NCI-H2081 (cell line): ENCODE results near the gene CCBE1.
"Not testable (repeated sequence)": the region's sequence is repeated elsewhere in the genome, so short reads cannot be mapped to it uniquely, and the experiment has no call there.

Source experiments
- DNase-seq, 2 experiments: peaks; one replicate each; lab custom pipeline; 2025; lab: John Stamatoyannopoulos, UW

The CCBE1 gene

DNA sequence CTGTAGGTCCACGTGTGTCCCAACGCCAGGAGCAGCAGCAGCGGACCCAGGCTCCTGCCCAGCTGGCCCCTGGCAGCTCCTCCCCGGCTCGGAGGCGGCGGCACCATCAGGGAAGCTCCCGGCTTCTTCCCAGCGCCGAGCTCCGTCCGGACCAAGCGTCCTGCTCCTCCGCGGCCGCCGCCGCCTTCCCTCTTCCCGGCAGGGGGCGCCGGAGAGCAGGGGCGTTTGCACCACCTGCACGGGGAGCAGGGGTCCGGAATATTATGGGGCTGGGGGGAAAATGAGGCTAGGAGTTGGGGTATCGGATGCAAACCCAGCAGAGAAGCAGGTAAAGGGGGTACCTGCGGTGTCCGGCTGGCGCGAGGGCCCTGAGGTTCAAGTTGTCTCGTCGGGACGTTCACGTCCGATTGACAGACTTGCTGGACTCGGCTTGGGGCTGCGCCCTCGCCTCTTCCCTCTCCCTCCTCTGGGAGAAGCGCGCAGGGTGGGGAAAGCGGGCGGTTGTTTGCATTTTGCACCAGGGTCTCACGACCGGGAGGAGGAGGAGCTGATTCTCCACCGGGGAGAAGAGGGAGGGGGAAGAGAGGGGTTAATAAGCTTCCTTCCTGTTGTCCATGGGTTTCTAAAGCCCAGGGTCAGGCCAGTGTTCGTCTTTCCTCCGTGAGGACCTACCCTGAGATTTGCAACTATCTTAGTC, at the start of gene CCBE1:
Gene CCBE1, minus strand, starts transcription at position 188 of the 697 bp plus-strand sequence.
- DNase-seq: peak; percentile 43 to 57

DNA sequence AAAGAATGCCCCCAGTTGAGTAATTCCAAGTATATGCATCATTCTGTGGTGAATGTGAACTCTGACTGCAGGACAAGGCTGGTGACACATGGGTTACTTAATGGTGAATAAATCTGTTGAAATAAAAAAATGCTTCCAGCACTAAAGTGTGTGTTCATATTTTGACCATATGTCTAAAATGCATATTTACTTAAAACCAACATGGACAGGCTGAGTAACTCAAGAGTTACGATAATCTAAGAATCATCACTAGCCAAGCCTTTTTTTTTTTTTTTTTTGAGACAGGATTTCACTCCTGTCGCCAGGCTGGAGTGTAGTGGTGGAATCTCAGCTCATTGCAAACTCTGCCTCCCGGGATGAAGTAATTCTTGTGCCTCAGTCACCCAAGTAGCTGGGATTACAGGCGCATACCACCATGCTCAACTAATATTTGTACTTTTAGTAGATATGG, 47.1 kb upstream of the CCBE1 start:
- DNase-seq: no peak

DNA sequence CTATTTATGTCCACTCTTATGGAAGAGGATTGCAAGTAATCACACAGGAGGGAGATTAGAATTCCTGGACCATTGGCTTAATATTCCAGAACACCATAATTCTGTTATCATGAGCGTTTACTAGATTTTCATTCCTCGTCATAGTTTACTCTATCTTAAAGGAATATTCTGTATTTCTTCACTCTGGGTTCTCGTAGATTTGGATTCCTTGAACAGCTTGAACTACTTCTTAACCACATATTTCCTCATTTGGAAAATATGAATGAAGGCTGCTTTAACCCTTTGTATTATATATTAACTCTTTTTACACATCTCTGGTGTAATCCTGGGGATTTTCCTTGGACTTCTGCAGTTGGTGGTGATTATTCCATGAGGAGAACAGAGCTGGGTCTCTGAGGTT, 46.3 kb upstream of the CCBE1 start:
- DNase-seq: no peak

DNA sequence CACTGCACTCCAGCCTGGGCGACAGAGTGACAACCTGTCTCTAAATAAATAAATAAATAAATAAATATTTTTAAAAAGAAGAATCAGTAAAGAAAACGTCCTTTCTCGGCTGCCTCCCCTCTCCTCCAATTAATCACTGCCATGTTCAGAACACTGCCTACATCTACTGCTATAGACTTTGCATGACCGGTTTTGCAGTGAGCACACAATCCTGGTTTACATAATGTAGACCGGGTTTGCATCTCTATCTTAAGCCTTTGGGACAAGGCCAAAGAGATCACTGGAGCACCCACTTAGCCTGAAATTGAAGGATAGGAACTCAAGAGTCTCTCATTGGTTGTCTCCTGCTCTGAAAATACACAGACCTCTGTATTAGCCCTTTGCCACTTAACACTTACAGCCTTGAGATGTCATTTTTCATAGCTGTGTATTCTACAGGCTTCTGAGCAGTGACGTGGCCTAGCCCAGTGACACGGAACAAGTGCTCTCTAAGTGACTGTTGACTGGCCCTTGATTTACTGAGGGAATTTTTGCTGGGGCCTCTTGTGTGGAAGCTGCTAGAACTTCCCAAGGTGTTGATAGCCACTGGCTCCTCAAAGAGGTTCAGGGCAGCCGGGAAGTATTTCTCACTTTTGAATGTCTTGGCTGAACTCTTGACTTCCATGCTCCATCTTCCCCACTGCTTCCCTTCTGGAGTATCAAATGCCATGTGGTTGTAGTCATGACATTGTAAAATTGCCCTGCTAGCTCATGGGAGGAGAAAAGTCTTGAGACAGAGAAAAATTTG, 45.3 kb upstream of the CCBE1 start:
- DNase-seq: no peak

DNA sequence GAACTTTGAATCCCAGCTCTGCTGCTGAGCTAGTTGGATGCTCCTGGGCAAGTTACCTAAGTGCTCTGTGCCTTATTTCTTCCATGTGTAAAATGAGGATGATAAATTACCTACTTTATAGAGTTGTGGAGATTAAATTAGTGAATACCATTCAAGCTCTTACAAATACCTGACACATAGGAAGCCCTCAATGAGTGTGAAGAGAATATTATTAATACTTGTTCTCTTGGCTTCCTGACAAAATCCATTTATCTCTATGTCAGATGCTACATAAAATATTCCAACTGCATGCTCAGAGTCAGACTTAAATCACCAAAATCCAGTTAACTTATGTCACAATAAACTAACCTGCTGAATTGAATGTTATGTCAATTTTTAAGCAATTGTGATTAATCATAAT, 42.9 kb upstream of the CCBE1 start:
- DNase-seq: no peak

DNA sequence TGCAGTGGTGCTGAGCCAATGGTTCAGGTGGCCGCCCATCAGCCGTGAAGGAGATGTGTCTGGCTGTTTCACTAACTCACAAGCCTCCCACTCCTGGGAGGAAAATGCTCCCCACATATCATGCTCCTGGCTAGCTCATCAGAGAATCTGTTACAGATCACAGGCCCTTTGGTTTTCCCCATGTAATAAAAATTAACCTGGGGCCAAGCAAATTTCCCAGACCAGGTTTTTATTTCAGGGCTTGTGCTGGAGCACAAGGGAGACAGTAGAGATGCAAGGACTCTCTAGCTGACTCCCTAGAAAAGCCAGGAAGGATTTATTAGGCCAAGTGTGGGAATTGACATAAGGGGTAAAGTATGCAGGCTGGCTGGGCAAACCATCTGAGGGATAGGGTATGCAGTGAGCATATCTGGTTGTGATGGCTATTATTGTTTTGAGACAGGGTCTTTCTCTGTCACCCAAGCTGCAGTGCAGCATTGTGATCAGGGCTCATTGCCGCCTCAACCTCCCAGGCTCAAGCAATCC, 40.6 kb upstream of the CCBE1 start:
- no peak for DNase-seq

DNA sequence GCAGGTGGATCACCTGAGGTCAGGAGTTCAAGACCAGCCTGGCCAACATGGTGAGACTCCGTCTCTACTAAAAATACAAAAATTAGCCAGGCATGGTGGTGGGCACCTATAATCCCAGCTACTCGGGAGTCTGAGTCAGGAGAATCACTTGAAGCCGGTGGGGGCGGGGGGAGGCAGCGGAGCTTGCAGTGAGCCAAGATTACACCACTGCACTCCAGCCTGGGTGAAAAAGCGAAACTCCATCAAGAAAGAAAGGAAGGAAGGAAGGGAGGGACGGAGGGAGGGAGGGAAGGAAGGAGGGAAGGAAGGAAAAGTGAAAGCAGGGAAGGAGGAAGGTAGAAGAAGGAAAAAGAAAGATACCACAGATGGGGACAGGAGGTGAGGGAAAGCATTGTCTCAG, 40.1 kb upstream of the CCBE1 start:
- not testable (repeated sequence) for DNase-seq

DNA sequence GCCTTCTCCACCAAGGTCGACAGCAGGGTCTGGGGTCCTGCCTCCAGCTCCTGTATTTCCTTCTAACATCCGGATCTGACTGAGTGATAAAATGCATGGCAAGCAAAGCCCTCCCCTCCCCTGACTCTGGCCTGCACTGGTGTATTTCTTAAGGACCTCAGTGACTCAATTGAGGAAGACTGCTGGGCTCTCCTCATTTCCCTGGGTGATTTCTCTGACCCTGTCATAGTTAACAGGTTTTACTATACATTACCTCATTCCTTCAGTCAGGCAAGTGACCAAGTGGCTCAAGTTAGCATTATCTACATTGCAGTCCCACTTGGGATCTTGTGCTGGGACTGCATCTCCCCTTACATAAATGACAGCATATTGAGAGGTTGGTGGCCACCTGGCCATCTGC, 38.8 kb upstream of the CCBE1 start:
- no peak for DNase-seq

DNA sequence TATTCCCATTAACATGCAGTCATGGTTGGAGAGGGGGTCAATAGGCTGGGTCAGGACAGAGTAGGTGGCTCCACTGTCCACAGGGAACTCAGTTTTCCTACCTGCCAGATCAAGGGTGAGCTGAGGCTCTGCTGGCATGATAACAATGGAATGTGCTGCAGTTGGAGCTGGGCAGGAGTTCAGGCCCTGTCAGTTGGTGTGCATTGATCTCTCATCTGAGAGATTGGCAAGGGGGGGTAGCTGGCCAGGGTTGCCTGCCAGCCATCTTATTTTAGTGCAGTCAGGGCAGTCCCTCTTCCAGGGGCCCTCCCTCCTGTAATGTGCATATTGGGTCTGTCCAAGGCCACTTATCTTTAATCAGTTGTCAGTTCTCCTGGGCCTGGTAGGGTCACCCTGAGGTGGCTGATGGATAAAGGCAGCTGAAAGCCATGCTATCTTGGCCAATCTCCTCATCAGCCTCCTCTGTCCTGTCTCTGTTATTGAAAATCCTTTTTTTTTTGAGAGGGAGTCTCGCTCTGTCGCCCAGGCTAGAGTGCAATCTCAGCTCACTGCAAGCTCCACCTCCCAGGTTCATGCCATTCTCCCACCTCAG, 38.1 kb upstream of the CCBE1 start:
- DNase-seq: no peak

DNA sequence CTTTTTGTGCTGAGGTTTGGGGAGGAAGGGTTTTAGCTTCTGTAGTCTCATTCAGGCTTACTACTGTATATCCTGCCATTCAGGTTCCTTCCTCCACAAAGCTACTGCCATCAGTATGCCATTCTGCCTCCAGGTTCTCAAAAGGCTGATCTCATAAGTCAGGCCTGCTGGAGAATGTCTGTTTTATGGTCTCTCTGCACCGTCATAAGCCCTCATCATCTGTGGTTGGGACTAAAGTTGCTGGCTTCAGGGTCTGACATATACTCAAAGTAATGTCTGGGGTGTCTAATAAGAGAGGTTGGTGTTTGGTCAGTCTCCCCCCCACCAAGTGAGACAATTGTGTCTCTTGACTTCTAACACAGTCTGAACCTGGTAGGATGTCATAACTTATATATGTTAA, 36.2 kb upstream of the CCBE1 start:
- no peak for DNase-seq

DNA sequence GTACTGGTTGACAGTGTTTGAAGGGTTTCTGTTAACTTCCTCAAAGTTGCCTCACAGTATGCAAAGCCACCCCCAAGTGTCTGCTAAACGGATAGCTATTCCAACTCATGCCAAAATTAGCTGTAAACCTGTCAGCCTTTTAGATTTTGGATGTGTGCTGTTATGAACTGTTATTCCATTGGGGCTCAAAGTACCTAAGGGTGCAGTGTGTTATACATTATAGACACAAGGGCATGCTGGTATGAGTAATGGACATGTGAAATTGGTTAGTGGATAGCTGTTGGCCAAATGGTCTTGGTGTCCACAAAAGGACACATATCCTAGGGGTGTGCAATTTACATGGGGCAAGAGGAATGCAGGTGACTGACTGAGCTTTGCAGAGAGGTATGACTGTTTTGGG, 33.7 kb upstream of the CCBE1 start:
- no peak for DNase-seq

DNA sequence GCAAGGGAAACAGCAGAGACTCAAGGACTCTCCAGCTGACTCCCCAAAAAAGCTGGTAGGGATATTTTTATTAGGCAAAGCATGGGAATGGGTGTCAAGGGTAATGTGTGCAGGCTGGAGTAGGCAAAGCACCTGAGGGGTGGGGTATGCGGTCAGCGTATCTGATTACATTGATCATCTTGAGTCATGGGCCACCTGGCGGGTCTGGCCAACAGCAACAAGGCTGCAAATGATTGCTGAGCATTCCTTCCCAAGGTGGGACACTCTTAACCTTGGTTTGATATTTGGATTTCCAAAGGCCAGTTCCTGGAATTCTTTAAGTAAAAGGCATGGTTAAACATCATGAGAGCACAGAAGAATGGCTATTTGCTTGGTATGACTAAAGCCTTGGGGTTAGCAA, 32.6 kb upstream of the CCBE1 start:
- DNase-seq: no peak

DNA sequence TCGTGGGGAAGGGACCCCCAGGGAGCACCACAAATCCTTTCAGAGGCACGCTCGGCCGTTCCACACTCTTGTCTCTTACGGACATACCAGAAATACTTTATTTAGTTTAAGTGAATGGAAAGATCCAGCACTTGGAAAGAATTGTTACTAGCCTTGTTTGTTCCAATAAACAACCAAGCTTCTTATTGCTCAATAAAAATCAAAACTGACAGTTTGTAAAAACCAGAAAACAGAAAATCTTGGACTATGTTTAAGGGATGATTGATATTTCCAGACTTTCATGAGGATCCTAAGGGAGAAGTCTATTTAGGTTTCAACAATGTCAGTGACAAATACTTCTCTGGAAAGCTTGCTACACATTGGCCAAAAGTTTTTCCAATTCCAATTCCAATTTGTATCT, 31.6 kb upstream of the CCBE1 start:
- DNase-seq: no peak

DNA sequence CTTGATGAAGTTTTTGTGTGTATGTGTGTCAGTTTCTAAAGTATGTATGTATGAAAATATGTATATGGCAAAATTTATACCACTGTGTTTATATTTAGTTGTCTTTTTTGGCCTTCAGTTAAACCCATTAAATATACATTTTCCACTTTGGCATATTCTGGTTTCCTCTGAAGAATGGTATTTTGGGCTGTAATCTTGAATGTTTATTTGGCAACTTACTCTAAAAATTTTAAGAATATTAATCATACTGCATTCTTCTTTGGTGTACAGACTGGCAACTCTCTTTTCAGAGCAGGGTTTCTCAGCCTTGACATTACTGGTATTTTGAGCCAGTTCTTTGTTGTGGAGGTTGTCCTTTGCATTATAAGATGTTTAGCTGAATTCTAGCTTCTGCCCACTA, 27.9 kb upstream of the CCBE1 start:
- no peak for DNase-seq

DNA sequence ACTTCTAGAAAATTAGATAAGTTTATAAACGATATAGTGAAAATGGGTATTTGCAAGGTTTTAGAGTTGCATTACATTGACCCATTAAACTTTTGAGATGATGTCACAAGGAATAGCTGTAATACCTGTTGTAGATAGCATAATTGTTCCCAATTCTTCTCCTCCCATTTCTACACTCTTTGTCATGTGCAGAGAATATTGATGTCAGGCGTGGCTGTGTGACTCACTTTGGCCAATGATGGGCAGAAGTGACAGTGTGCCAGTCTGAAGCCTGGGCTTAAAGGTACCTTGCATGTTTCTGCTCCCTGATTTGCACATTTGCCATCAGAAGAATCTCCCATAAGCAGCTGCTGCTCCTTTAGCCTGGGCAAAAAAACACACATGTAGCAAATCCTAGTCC, 26.9 kb upstream of the CCBE1 start:
- no peak for DNase-seq

DNA sequence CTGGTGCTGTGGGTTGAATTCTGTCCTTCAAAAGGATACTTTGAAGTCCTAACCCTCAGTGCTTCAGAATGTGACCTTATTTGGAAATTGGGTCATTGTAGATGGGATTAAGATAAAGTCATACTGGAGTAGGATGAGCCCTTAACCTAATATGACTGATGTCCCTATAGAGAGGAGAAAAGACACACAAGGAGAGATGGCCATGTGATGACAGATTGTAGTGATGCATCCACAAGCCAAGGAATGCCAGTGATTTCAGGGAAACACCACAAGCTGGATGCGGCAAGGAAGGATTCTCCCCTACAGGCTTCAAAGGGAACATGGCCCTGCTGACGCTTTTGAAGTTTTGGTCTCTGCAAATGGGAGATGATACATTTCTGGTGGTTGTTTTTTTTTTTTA, 24.7 kb upstream of the CCBE1 start:
- DNase-seq: no peak

DNA sequence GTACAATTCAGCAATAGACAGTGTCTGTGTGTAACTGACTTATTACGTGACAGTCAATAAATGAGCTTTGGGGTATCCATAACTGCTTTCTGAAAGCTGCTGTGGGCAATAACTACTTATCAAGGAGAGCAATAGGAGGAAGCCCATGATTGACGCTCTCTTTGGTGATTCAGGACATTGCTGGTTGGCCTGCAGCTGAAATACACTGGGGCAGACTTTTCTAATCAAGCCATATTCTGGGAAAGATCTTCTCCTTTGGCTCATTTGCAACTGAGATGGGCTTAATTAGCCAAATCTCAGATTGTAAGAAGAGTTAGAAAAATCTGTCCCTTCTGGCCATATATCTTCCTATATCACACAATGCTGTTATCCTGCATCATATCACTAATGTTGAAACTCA, 24.0 kb upstream of the CCBE1 start:
- DNase-seq: no peak

DNA sequence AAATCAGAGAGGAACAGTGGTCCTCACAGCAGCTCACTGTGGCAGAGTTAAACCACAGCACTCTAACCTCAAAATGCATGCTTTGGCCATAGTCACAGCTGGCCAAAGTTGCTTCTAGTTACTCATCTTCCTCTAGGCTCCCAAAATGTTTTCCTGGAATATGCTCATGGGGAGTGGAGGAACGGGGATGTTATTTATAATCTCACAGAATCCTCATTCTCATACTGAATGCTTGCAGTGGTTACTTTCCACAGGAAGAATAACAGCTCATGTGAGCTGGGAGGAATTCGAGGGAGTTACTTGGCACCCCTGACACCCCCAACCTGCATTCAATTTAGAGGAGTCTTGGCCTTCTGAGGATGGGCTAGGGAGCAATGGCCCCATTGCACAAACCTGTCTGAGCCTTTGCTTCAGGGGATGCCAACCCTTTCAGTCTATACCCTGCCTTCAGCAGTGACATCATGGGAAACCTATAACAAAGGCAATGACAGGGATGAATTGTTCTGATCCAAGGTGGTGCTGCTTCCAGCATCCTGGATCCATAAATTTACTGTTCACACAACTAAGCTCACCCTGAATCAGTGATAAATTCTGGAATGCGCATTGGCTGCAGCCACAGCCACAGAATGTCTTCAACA, 22.4 kb upstream of the CCBE1 start:
- DNase-seq: no peak

DNA sequence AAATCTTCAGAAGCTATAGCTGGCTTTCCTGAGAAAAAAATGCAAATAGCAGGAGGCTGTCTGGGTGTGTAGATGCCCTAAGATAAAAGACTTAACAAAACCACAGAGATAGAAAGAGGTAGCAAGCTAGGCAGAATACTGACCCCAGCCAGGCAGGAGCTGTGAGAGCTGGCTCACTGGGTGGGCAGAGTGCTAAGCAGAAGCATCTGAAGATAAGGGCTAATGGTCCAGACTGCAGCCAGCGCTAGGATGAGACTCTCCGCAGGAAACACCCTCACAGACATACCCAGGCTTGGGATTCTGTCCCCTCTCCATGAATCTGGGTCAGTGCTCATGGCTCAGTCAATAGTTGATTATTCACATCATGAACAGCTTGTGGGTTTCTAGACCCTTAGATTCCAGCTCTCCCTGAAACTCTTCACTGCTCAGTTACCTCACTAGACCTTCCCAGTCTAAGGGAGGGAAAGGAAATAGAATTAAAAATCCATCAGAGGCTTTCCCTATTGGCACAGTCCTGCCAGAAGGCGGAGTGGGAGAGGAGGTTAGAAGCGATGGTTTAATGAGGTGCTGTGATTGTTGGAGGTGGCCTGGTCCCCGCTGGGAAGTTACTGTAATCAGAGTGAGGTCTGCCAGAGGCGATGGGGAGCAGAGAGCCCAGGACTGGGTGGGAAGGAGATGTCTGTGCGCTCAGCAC, 21.4 kb upstream of the CCBE1 start:
- no peak for DNase-seq

DNA sequence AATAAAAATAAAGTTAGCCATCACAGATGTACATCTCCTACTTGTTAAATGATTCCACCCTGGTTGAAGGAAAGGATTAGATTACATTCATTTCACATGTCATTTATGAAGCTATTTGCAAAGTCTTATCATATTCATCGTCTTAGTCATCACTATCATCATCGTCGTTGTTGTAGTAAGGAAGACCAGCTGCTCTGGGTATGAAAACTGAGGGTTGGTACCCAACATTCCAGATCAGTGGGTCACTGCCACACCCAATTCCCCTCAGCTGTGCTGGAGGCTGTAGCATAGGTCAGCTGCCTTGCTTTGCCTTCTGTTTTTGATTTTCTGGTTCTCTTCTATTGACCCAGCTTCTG, 20.9 kb upstream of the CCBE1 start:
- DNase-seq: no peak

DNA sequence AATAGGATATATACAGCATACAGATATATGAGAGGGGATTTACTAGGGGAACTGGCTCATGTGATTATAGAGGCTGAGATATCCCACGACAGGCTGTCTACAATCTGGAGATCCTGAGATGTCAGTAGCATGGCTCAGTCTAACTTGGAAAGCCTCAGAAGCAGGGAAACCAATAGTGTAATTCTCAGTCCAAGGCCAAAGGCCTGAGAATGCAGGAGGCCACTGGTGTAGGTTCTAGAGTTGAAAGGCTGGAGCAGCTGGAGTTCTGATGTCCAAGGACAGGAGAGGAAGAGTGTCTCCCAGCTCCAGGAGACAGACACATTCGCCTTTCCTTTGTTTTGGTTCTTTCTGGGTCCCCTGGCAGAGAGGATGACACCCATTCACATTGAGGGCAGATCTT, 20.1 kb upstream of the CCBE1 start:
- DNase-seq: no peak

DNA sequence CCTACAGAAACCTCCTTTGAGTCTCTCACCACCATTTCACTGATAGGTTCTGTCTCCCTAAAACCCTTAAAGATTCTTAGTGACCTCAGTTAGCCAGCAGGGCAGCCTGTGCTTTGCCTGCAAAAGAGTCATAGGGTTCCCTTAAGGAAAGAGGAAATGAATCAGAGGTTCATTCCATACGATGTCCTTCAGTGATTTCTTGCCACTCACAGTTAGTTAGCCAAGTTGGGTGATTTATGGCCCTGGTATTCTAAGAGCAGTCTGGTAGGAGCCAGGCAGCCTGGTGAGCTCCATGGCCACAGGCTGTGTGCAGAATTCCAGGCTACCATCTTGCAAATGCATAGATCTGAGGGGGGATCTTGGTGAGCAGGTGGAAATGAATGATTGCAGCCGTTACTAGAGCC, 18.7 kb upstream of the CCBE1 start:
- no peak for DNase-seq
